Mucosa of descending colon (tissue), 3 donors: ENCODE data around the gene HEXA. TPM values are rescaled to one million over a fixed set of nuclear protein-coding genes. Genes with fewer than 3 reads are reported as not detected.

Experiments
- ATAC-seq: fragments of 200-7000 bp; cut with Tn5 transposase; one replicate; pipeline ENCODE4 v1.9.1; 2020; ENCODE audit warnings: mild to moderate bottlenecking, moderate library complexity
- DNase-seq, 3 donors: peaks; one replicate each; pipeline ENCODE4 v3.0.0-alpha.2; 2020
- H3K36me3 ChIP-seq: fragments of 200-600 bp; one replicate; pipeline ENCODE4 v1.8.0; 2021; ENCODE audit warnings: low read depth, mild to moderate bottlenecking
- H3K4me1 ChIP-seq: fragments of 200-600 bp; one replicate; pipeline ENCODE4 v1.8.0; 2021; ENCODE audit warnings: low read depth, mild to moderate bottlenecking
- H3K4me3 ChIP-seq: fragments of 200-600 bp; one replicate; pipeline ENCODE4 v1.8.0; 2021; ENCODE audit warnings: mild to moderate bottlenecking
- H3K9me3 ChIP-seq: fragments of 200-600 bp; one replicate; pipeline ENCODE4 v1.8.0; 2021; ENCODE audit warnings: mild to moderate bottlenecking
- CTCF ChIP-seq: fragments of 200-600 bp; IDR thresholded peaks from one replicate; pipeline ENCODE4 v1.8.0; 2022; ENCODE audit warnings: antibody characterized with exemption, mild to moderate bottlenecking
- intact Hi-C, 2 donors: fragments of 100-400 bp; cut with DNase I in 1 of 2; cut with micrococcal nuclease in 1 of 2; formaldehyde crosslinking; loops; one replicate each; pipeline versions ENCODE4 v1.11.0 to v1.11.1; 2022; cut with DNase I, micrococcal nuclease
- total RNA-seq, 3 donors: library from RNA; stranded (reverse); fragmentation: NEBNext Ultra II Directional in 2 of 3; extraction: Animal tissue kit (Norgen Biotek cat#: 25700) in 2 of 3; gene quantifications; one replicate each; pipeline versions ENCODE4 v1.2.1 to v1.2.4, GENCODE V29; 2021 to 2023
- donor health status: DM: no; HTN: no; CAD: no; lungs with moderate emphysema.
- donor health status: DM: no; HTN: no; CAD: no.
- donor health status: DM: no; HTN: yes; CAD: no.

HEXA gene
- total RNA-seq, 3 donors from 2014 or later = 81.0 to 105 (median 96.5) TPM

DNA sequence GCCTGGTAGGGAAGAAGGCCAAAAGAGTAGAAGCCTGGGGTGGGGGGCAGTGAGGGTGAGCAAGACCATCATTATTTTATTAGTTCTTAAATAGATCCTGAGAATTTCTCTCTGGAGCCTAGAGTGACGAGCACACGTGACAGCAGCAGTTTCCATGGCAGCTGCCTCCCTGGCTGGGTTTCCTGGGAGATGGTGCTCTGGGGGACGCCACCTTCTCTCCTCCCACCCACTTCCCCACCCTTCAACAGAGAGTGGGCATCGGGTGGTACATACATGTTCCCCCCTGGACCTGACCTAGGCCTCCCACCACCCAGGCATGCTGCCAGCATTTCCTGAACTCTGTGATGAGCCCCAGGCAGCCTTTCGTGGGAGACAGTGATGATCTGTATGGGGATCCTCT is 68.8 kb downstream of the HEXA start:
- no peak for DNase-seq
- ATAC-seq = no peak
- intact Hi-C loops = no loop called here

GRCh38 chr15:72306211-72306785 is 69.5 kb downstream of the HEXA start:
- ATAC-seq = no peak
- intact Hi-C loops = no loop called here
- H3K4me1 ChIP-seq = no peaks in the 10 kb centered on the region
- DNase-seq = no peak
- TF ChIP-seq CTCF = no peak
- no peak overlapping the region for H3K4me3 ChIP-seq
- H3K9me3 ChIP-seq = no peaks in the 10 kb centered on the region
- H3K36me3 ChIP-seq = no peaks in the 10 kb centered on the region

More for the DNA sequence above, 68.8 kb downstream of the HEXA start:
- Histone ChIP-seq H3K36me3 (no peaks in the 10 kb centered on the region), H3K9me3 (no peaks in the 10 kb centered on the region), H3K4me1 (no peaks in the 10 kb centered on the region), H3K4me3 (no peak overlapping the region)
- TF ChIP-seq CTCF = no peak

DNA sequence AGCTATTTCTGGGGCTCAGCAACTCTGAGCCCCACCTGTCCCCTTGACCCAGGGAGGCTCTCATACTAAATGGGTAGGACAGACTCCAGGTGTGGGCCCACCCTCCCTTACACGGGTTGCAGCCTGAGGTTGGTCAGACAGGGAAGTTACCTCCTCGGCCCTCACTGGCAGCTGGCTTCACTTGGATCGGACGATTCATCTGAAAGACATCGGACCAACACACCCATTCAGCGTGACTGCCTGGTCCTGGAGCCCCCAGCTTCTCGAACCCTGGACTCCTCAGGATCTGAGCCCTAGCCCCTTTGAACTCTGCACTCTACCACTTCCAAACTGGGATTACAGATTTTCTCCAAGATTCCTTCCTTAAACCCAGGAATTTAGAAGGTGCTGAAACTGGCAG is 71.2 kb downstream of the HEXA start:
- Histone ChIP-seq H3K4me3 (no peak overlapping the region), H3K9me3 (no peaks in the 10 kb centered on the region), H3K4me1 (no peaks in the 10 kb centered on the region), H3K36me3 (no peaks in the 10 kb centered on the region)
- TF ChIP-seq CTCF = no peak
- ATAC-seq (no peak), DNase-seq (no peak)
- intact Hi-C loops = no loop called here

- no peak for DNase-seq
- intact Hi-C loops = no loop called here
- TF ChIP-seq CTCF = no peak
- H3K9me3 ChIP-seq = no peaks in the 10 kb centered on the region
- no peak for ATAC-seq
- H3K36me3 ChIP-seq = no peaks in the 10 kb centered on the region
- H3K4me1 ChIP-seq = no peaks in the 10 kb centered on the region
- H3K4me3 ChIP-seq = no peak overlapping the region
Measured at GRCh38 chr15:72302955-72303354, 72.9 kb downstream of the HEXA start.

Other genes starting within 250 kb of the HEXA start
- 1 to 10 TPM in 2 of 3 donors, under 1 TPM in 1; 0.98 to 8.0 (median 2.5) TPM for gene GRAMD2A, start 178.2 kb downstream of the HEXA start, total RNA-seq
- gene PKM, start 144.8 kb downstream of the HEXA start, total RNA-seq = 100 to 1,000 TPM; 328 to 450 (median 372) TPM
- gene PARP6, start 103.5 kb downstream of the HEXA start, total RNA-seq = 10 to 100 TPM; 32.9 to 89.3 (median 61.4) TPM
- 1 to 10 TPM in 2 of 3 donors, under 1 TPM in 1; 0.67 to 3.8 (median 3.0) TPM for gene CELF6, start 55.9 kb downstream of the HEXA start, total RNA-seq
- not detected for gene TMEM202, start 22.3 kb upstream of the HEXA start, total RNA-seq
- gene ARIH1, start 98.3 kb upstream of the HEXA start, total RNA-seq = 100 to 1,000 TPM; 109 to 205 (median 118) TPM